GM23338 (cell line): ENCODE results near the gene MIAT. TPM values are rescaled to one million over a fixed set of nuclear protein-coding genes. Genes with fewer than 3 reads are reported as not detected.

Experiments
- ATAC-seq: fragments of 200-7000 bp; cut with Tn5 transposase; 3 replicates; pipeline ENCODE4 v1.9.1; 2020
- DNase-seq: peaks from one replicate; pipeline ENCODE4 v3.0.0-alpha.2; 2015; ENCODE audit warnings: low spot score
- H2AFZ ChIP-seq: fragments of 200-600 bp; sonication (generic); 2 replicates; pipeline ENCODE4 v1.8.0; 2016; ENCODE audit warnings: antibody characterized with exemption, mild to moderate bottlenecking, moderate library complexity
- H3F3A ChIP-seq: fragments of 200-600 bp; sonication (generic); replicated peaks from 2 replicates; pipeline ENCODE4 v1.8.0; 2017; ENCODE audit warnings: antibody characterized with exemption, mixed run types, low read depth
- H3K27ac ChIP-seq: fragments of 200-600 bp; sonication (generic); 2 replicates; pipeline ENCODE4 v1.6.1; 2016; ENCODE audit warnings: low read depth
- H3K27me3 ChIP-seq: fragments of 200-600 bp; sonication (generic); 2 replicates; pipeline ENCODE4 v1.8.0; 2016; ENCODE audit warnings: mild to moderate bottlenecking, mixed run types, moderate library complexity; ENCODE audit not compliant: insufficient read depth
- H3K36me3 ChIP-seq: fragments of 200-600 bp; sonication (generic); 2 replicates; pipeline ENCODE4 v1.8.0; 2016; ENCODE audit warnings: mild to moderate bottlenecking; ENCODE audit not compliant: insufficient read depth
- H3K4me1 ChIP-seq: fragments of 200-600 bp; sonication (generic); 2 replicates; pipeline ENCODE4 v1.8.0; 2016; ENCODE audit warnings: mild to moderate bottlenecking, moderate library complexity; ENCODE audit not compliant: insufficient read depth
- H3K4me2 ChIP-seq: fragments of 200-600 bp; sonication (generic); 2 replicates; pipeline ENCODE4 v1.7.1; 2017; ENCODE audit warnings: mixed run types
- H3K4me3 ChIP-seq: fragments of 200-600 bp; sonication (generic); 2 replicates; pipeline ENCODE4 v1.6.1; 2016; ENCODE audit warnings: mixed run types
- H3K79me2 ChIP-seq: fragments of 200-600 bp; sonication (generic); replicated peaks from 2 replicates; pipeline ENCODE4 v1.8.0; 2017; ENCODE audit warnings: mild to moderate bottlenecking; ENCODE audit not compliant: insufficient read depth
- H3K9me2 ChIP-seq: fragments of 200-600 bp; sonication (generic); 2 replicates; pipeline ENCODE4 v1.8.0; 2017; ENCODE audit not compliant: insufficient read depth
- H4K20me1 ChIP-seq: fragments of 200-600 bp; sonication (generic); replicated peaks from 2 replicates; pipeline ENCODE4 v1.8.0; 2017; ENCODE audit warnings: mild to moderate bottlenecking; ENCODE audit not compliant: insufficient read depth
- H3K27ac Mint-ChIP-seq: 2 replicates; pipeline ENCODE4 v1.8.0; 2020; ENCODE audit warnings: inconsistent platforms, mild to moderate bottlenecking, moderate library complexity, mixed read lengths
- H3K27me3 Mint-ChIP-seq: 3 replicates; pipeline ENCODE4 v1.8.0; 2022; ENCODE audit warnings: low read depth, mild to moderate bottlenecking, moderate library complexity, mixed read lengths, inconsistent platforms; ENCODE audit not compliant: insufficient read depth, poor library complexity
- H3K36me3 Mint-ChIP-seq: 3 replicates; pipeline ENCODE4 v1.8.0; 2021; ENCODE audit warnings: low read depth, mild to moderate bottlenecking, inconsistent platforms, moderate library complexity, mixed read lengths
- H3K4me1 Mint-ChIP-seq: 3 replicates; pipeline ENCODE4 v1.8.0; 2020; ENCODE audit warnings: mild to moderate bottlenecking, inconsistent platforms, mixed read lengths
- H3K4me3 Mint-ChIP-seq: 3 replicates; pipeline ENCODE4 v1.8.0; 2021; ENCODE audit warnings: moderate library complexity, mild to moderate bottlenecking, inconsistent platforms, mixed read lengths
- H3K9me3 Mint-ChIP-seq: 3 replicates; pipeline ENCODE4 v1.8.0; 2020; ENCODE audit warnings: moderate library complexity, mild to moderate bottlenecking, inconsistent platforms, mixed read lengths
- CREB1 ChIP-seq: fragments of 250-450 bp; sonication (Bioruptor Pico); IDR thresholded peaks from 2 replicates; pipeline ENCODE4 v1.5.0; 2020; ENCODE audit warnings: low read depth, mild to moderate bottlenecking, moderate library complexity
- CTCF ChIP-seq, 2 experiments: fragments of 200-600 bp in 1 of 2; sonication (generic) in 1 of 2; conservative IDR thresholded peaks; 2 replicates each; pipeline versions ENCODE4 v1.5.1 to v1.6.1; 2016 to 2017; ENCODE audit warnings: antibody characterized with exemption in 2 of 2, low read depth in 2 of 2, mild to moderate bottlenecking in 2 of 2, moderate library complexity in 1 of 2
- ETS1 ChIP-seq: IDR thresholded peaks from 2 replicates; pipeline ENCODE4 v1.6.1; 2016; ENCODE audit warnings: antibody characterized with exemption
- EZH2 ChIP-seq: fragments of 200-600 bp; sonication (generic); IDR thresholded peaks from one replicate; pipeline ENCODE4 v1.8.0; 2017; ENCODE audit warnings: antibody characterized with exemption, mild to moderate bottlenecking, low read depth; ENCODE audit not compliant: unreplicated experiment
- EZH2phosphoT487 ChIP-seq: fragments of 200-600 bp; sonication (generic); IDR thresholded peaks from one replicate; pipeline ENCODE4 v1.8.1; 2018; ENCODE audit warnings: antibody characterized with exemption; ENCODE audit not compliant: unreplicated experiment
- JUNB ChIP-seq: IDR thresholded peaks from one replicate; pipeline ENCODE4 v1.6.1; 2016; ENCODE audit warnings: antibody characterized with exemption; ENCODE audit not compliant: unreplicated experiment
- NANOG ChIP-seq: IDR thresholded peaks from 2 replicates; pipeline ENCODE4 v1.6.1; 2016; ENCODE audit warnings: antibody characterized with exemption, borderline replicate concordance
- POLR2AphosphoS5 ChIP-seq: IDR thresholded peaks from 2 replicates; pipeline ENCODE4 v1.6.1; 2016; ENCODE audit warnings: antibody characterized with exemption, low read depth
- REST ChIP-seq: IDR thresholded peaks from one replicate; pipeline ENCODE4 v1.6.1; 2018; ENCODE audit warnings: antibody characterized with exemption; ENCODE audit not compliant: unreplicated experiment
- STAT1 ChIP-seq: IDR thresholded peaks from one replicate; pipeline ENCODE4 v1.6.1; 2016; ENCODE audit warnings: antibody characterized with exemption; ENCODE audit not compliant: unreplicated experiment
- ZNF114 ChIP-seq: fragments of 250-450 bp; sonication (Bioruptor Pico); IDR thresholded peaks from 2 replicates; pipeline ENCODE4 v1.5.0; 2020; ENCODE audit warnings: mild to moderate bottlenecking, moderate library complexity
- ZNF331 ChIP-seq: fragments of 250-450 bp; sonication (Bioruptor Pico); IDR thresholded peaks from 2 replicates; pipeline ENCODE4 v1.5.0; 2020; ENCODE audit warnings: low read depth, mild to moderate bottlenecking, moderate library complexity
- ZNF462 ChIP-seq: fragments of 250-450 bp; sonication (Bioruptor Pico); IDR thresholded peaks from 2 replicates; pipeline ENCODE4 v1.5.0; 2020; ENCODE audit warnings: mild to moderate bottlenecking, moderate library complexity
- polyA plus RNA-seq: library from polyadenylated mRNA; unstranded; fragments of >200 nt; fragmentation: Nextera tagmentation; extraction: Ambion mirVana; gene quantifications from 2 replicates; pipeline ENCODE4 v1.2.1, GENCODE V29; 2016
- total RNA-seq: library from RNA; depleted of rRNA; stranded (reverse); fragments of >200 nt; shearing (Covaris generic); gene quantifications from 2 replicates; pipeline ENCODE4 v1.2.3, GENCODE V29; 2014

Gene MIAT
- total and polyA plus RNA-seq, 2 experiments from 2014 or later = 10.0 to 63.6 TPM

GRCh38 chr22:26616650-26617049, 40.7 kb upstream of the MIAT start:
- ATAC-seq (peak; percentile 13), DNase-seq (no peak)
- Histone ChIP-seq H3K27ac (peak overlapping the region; percentile 58; the same call in 1 of the 2 replicates), H4K20me1 (no peaks in the 10 kb centered on the region), H3K27me3 (peaks cover 33% of the 10 kb centered on the region), H3K4me2 (peak overlapping the region; percentile 74), H3F3A (peaks cover 21% of the 10 kb centered on the region), H3K36me3 (no peaks in the 10 kb centered on the region), H3K4me3 (peak overlapping the region; percentile 22; the same call in 1 of the 2 replicates), H2AFZ (peak overlapping the region; percentile 29; the same call in 1 of the 2 replicates), H3K4me1 (peaks cover 61% of the 10 kb centered on the region), H3K9me2 (no peaks in the 10 kb centered on the region), H3K79me2 (no peaks in the 10 kb centered on the region)
- H3K4me3 Mint-ChIP-seq = peak overlapping the region; percentile 12; the same call in 1 of the 3 replicates
- no peak overlapping the region for H3K27ac Mint-ChIP-seq
- H3K27me3 Mint-ChIP-seq = peaks cover 50% of the 10 kb centered on the region
- peaks cover 64% of the 10 kb centered on the region for H3K4me1 Mint-ChIP-seq
- no peaks in the 10 kb centered on the region; the same call in 2 of the 3 replicates for H3K36me3 Mint-ChIP-seq
- TF ChIP-seq STAT1 (no peak), ZNF462 (CRISPR knock-in tag) (no peak), NANOG (no peak), REST (no peak), ETS1 (no peak), CTCF (conservative IDR thresholded peaks at IDR 0.05; ENCODE audit: low read depth in 2 of 2) (no peak), EZH2 (no peak), ZNF331 (CRISPR knock-in tag) (no peak), CREB1 (CRISPR knock-in tag) (no peak), ZNF114 (CRISPR knock-in tag) (no peak), JUNB (no peak), POLR2AphosphoS5 (no peak), EZH2phosphoT487 (no peak)
- no peaks in the 10 kb centered on the region for H3K9me3 Mint-ChIP-seq
